HepG2 (cell line): ENCODE results near the gene PCED1B. TPM values are rescaled to one million over a fixed set of nuclear protein-coding genes. Genes with fewer than 3 reads are reported as not detected.
"Not testable (repeated sequence)": the region's sequence is repeated elsewhere in the genome, so short reads cannot be mapped to it uniquely, and the experiment has no call there.

Experiments
- ATAC-seq: fragments of 200-7000 bp; cut with Tn5 transposase; 3 replicates; pipeline ENCODE4 v1.9.1; 2020; ENCODE audit warnings: mild to moderate bottlenecking, moderate library complexity
- BruUV-seq: library from RNA; stranded (reverse); fragments of 400-500 nt; replicated peaks from 2 replicates; lab custom pipeline; 2021; lab: Mats Ljungman, UMichigan
- CTCF ChIA-PET: fragments of 300-600 bp; formaldehyde crosslinking; extraction: SDS; loops from one replicate; lab custom pipeline; 2021; ENCODE audit warnings: low total read pairs, inconsistent platforms, low intra/inter-chr PET ratio; lab: Yijun Ruan, JAX
- POLR2A ChIA-PET: fragments of 350-600 bp; sonication (Branson Sonifier 250); formaldehyde crosslinking; loops from one replicate; lab custom pipeline; 2020; ENCODE audit warnings: antibody characterized with exemption, inconsistent platforms; lab: Yijun Ruan, JAX
- DNase-seq: peaks from one replicate; pipeline ENCODE4 v3.0.0-alpha.2; 2015; ENCODE audit warnings: low spot score
- FAIRE-seq: peaks from 3 replicates; lab custom pipeline; 2011; peaks lifted over from hg19 to GRCh38; lab: Jason Lieb, UNC
- H2AFZ ChIP-seq: one replicate; pipeline ENCODE4 v1.6.1; 2011; ENCODE audit warnings: low read length, inconsistent platforms
- H3K27ac ChIP-seq: fragments of 300-600 bp; 3 replicates; pipeline ENCODE4 v1.8.0; 2011; ENCODE audit warnings: mixed run types, mild to moderate bottlenecking, mixed read lengths, low read length, inconsistent platforms; ENCODE audit not compliant: insufficient read depth; ENCODE audit errors: extremely low read length
- H3K27me3 ChIP-seq, 2 experiments: fragments of 200-600 bp in 1 of 2; 2 replicates in 1 of 2; 3 replicates in 1 of 2; pipeline versions ENCODE4 v1.6.0 to v1.8.0; 2011; ENCODE audit warnings: low read length in 2 of 2, mild to moderate bottlenecking in 2 of 2, moderate library complexity in 2 of 2, inconsistent platforms in 1 of 2; ENCODE audit not compliant: insufficient read depth in 2 of 2, control insufficient read depth in 1 of 2
- H3K36me3 ChIP-seq, 2 experiments: fragments of 200-600 bp in 1 of 2; replicated peaks in 1 of 2; 2 replicates in 1 of 2; 3 replicates in 1 of 2; pipeline versions ENCODE4 v1.5.1 to v1.8.0; 2011; ENCODE audit warnings: low read length in 2 of 2, inconsistent platforms in 1 of 2; ENCODE audit not compliant: insufficient read depth in 2 of 2, control insufficient read depth in 1 of 2
- H3K4me1 ChIP-seq: 2 replicates; pipeline ENCODE4 v1.5.1; 2012; ENCODE audit warnings: low read length, inconsistent platforms; ENCODE audit not compliant: insufficient read depth
- H3K4me2 ChIP-seq: 2 replicates; pipeline ENCODE4 v1.6.0; 2011; ENCODE audit warnings: low read depth, low read length, inconsistent platforms
- H3K4me3 ChIP-seq, 3 experiments: fragments of 200-600 bp in 1 of 3; sonication (generic), shearing (Covaris generic) in 1 of 3; replicated peaks in 1 of 3; 2 replicates each; pipeline ENCODE4 v1.5.1; 2011 to 2016; ENCODE audit warnings: low read length in 3 of 3, inconsistent platforms in 2 of 3, low read depth in 2 of 3, mild to moderate bottlenecking in 2 of 3, control low read depth in 1 of 3, mixed read lengths in 1 of 3; ENCODE audit not compliant: insufficient read depth in 1 of 3
- H3K79me2 ChIP-seq: one replicate; pipeline ENCODE4 v1.6.1; 2011; ENCODE audit warnings: low read length, inconsistent platforms; ENCODE audit not compliant: insufficient read depth
- H3K9ac ChIP-seq: 2 replicates; pipeline ENCODE4 v1.6.0; 2011; ENCODE audit warnings: mild to moderate bottlenecking, low read depth, low read length, inconsistent platforms; ENCODE audit not compliant: insufficient read depth
- H3K9me3 ChIP-seq: 2 replicates; pipeline ENCODE4 v1.5.1; 2012; ENCODE audit warnings: mild to moderate bottlenecking, low read length
- H4K20me1 ChIP-seq: 2 replicates; pipeline ENCODE4 v1.6.0; 2011; ENCODE audit warnings: inconsistent platforms, mild to moderate bottlenecking, low read length, moderate library complexity; ENCODE audit not compliant: insufficient read depth
- FOXP1 ChIP-seq, 2 experiments: fragments of 450-650 bp in 1 of 2; IDR thresholded peaks; 2 replicates each; pipeline ENCODE4 v1.6.1; 2017 to 2018; ENCODE audit warnings: antibody characterized with exemption in 1 of 2
- MED8 ChIP-seq: sonication (generic); formaldehyde crosslinking; IDR thresholded peaks from 2 replicates; pipeline ENCODE4 v1.8.1; 2023; ENCODE audit warnings: mild to moderate bottlenecking, missing genetic modification reagents; ENCODE audit not compliant: insufficient replicate concordance
- NFATC3 ChIP-seq: sonication (generic); formaldehyde crosslinking; IDR thresholded peaks from 2 replicates; pipeline ENCODE4 v1.5.1; 2020; ENCODE audit warnings: mild to moderate bottlenecking, missing genetic modification reagents
- NFE2L2 ChIP-seq: fragments of 150-350 bp; IDR thresholded peaks from 2 replicates; pipeline ENCODE4 v1.6.1; 2014; ENCODE audit warnings: low read length
- PAX8 ChIP-seq: sonication (generic); formaldehyde crosslinking; IDR thresholded peaks from 2 replicates; pipeline ENCODE4 v1.8.0; 2022; ENCODE audit warnings: mild to moderate bottlenecking, missing genetic modification reagents, borderline replicate concordance
- REPIN1 ChIP-seq: sonication (generic); formaldehyde crosslinking; IDR thresholded peaks from 2 replicates; pipeline ENCODE4 v1.8.0; 2022; ENCODE audit warnings: missing genetic modification reagents, low read depth, mild to moderate bottlenecking, borderline replicate concordance
- STAT5B ChIP-seq: sonication (generic); formaldehyde crosslinking; IDR thresholded peaks from 2 replicates; pipeline ENCODE4 v1.4.0; 2020; ENCODE audit warnings: missing genetic modification reagents
- TCF7 ChIP-seq: sonication (generic); IDR thresholded peaks from 2 replicates; pipeline ENCODE4 v1.6.1; 2016; ENCODE audit warnings: antibody characterized with exemption, low read depth
- ZFP41 ChIP-seq: sonication (generic); formaldehyde crosslinking; IDR thresholded peaks from 2 replicates; pipeline ENCODE4 v1.4.0; 2020; ENCODE audit warnings: mild to moderate bottlenecking, missing genetic modification reagents, borderline replicate concordance
- ZFY ChIP-seq: sonication (generic); formaldehyde crosslinking; IDR thresholded peaks from 2 replicates; pipeline ENCODE4 v1.4.0; 2020; ENCODE audit warnings: missing genetic modification reagents
- ZMYM4 ChIP-seq: sonication (generic); formaldehyde crosslinking; IDR thresholded peaks from 2 replicates; pipeline ENCODE4 v1.8.1; 2023; ENCODE audit warnings: mild to moderate bottlenecking, missing genetic modification reagents
- ZNF468 ChIP-seq: sonication (generic); formaldehyde crosslinking; IDR thresholded peaks from 2 replicates; pipeline ENCODE4 v1.8.0; 2022; ENCODE audit warnings: mild to moderate bottlenecking, moderate library complexity, missing genetic modification reagents
- ZNF749 ChIP-seq: sonication (generic); formaldehyde crosslinking; IDR thresholded peaks from 2 replicates; pipeline ENCODE4 v1.8.0; 2022; ENCODE audit warnings: mild to moderate bottlenecking, missing genetic modification reagents, moderate library complexity, borderline replicate concordance
- WGBS: methylation state at CpG from one replicate; pipeline ENCODE4 v1.1.6; 2017; ENCODE audit warnings: low lambda C conversion rate; 5-methylcytosine and 5-hydroxymethylcytosine counted together
- in situ Hi-C: cut with HindIII; loops from 2 replicates; pipeline ENCODE4 v1.10.0; 2017; ENCODE audit warnings: low pct_unique_long_range_greater_than_20kb; ENCODE audit not compliant: extremely low pct_ligation_motif_present
- intact Hi-C: fragments of 100-400 bp; cut with micrococcal nuclease; formaldehyde crosslinking; loops from one replicate; pipeline ENCODE4 v1.10.0; 2022; ENCODE audit not compliant: unreplicated experiment
- polyA plus RNA-seq, 8 experiments: library from polyadenylated mRNA; depleted of rRNA in 3 of 8; stranded (reverse) in 7 of 8; unstranded in 1 of 8; fragments of >200 nt; fragmentation: Illumina TruSeq in 4 of 8; extraction: Trizol in 4 of 8; gene quantifications; 2 replicates each; pipeline versions ENCODE4 v1.2.1 to v1.2.3, GENCODE V29; 2011 to 2016; ENCODE audit warnings: low read depth in 4 of 8, missing spikeins in 1 of 8, mixed read lengths in 1 of 8; ENCODE audit not compliant: insufficient read depth in 1 of 8
- total RNA-seq, 5 experiments: library from RNA; depleted of rRNA; stranded (reverse); fragments of >200 nt; fragmentation: Illumina TruSeq; extraction: Trizol; gene quantifications; 2 replicates each; pipeline ENCODE4 v1.2.3, GENCODE V29; 2016; ENCODE audit warnings: low read depth in 1 of 5
- TF ChIP-seq, protein P1 (sequence below): conservative IDR thresholded peaks from 2 replicates; pipeline ENCODE4 v1.6.1; 2018; ENCODE audit warnings: missing genetic modification reagents
- TF ChIP-seq, protein P2 (sequence below): sonication (generic); formaldehyde crosslinking; IDR thresholded peaks from 2 replicates; pipeline ENCODE4 v1.5.0; 2020; ENCODE audit warnings: missing genetic modification reagents
- TF ChIP-seq, protein P3 (sequence below): sonication (generic); formaldehyde crosslinking; conservative IDR thresholded peaks from 2 replicates; pipeline ENCODE4 v1.5.0; 2020; ENCODE audit warnings: missing genetic modification reagents

Gene PCED1B
- total and polyA plus RNA-seq, 2 of the 13 experiments (the other 11 are each of a cell fraction or from before 2014, with no cell fraction given), result 0.11 to 0.37 TPM

DNA sequence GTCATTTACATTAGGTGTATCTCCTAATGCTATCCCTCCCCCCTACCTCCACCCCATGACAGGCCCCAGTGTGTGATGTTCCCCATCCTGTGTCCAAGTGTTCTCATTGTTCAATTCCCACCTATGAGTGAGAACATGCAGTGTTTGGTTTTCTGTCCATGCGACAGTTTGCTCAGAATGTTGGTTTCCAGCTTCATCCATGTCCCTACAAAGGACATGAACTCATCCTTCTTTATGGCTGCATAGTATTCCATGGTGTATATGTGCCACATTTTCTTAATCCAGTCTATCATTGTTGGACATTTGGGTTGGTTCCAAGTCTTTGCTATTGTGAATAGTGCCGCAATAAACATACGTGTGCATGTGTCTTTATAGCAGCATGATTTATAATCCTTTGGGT, 37.9 kb downstream of the PCED1B start:
- WGBS, result 59% methylated on average over 3 of the region's 3 CpGs

DNA sequence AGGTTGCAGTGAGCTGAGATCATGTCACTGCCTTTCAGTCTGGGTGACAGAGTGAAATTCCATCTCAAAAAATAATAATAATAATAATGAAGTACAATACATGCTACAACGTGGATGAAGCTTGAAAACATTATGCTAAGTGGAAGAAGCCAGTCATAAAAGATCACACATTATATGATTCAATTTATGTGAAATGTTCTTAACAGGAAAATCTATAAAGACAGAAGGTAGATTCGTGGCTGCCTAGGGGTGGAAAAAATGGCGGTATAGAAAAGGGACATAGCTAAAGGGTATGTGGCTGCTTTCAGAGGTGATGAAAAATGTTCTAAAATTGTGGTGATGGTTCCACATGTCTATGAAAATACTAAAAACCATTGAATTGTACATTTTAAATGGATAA, 41.3 kb downstream of the PCED1B start:
- 17% methylated on average over 3 of the region's 3 CpGs for WGBS
- POLR2A ChIA-PET, result no interaction called here
- TF ChIP-seq NFE2L2, result no peak
- TF ChIP-seq FOXP1 (IDR thresholded peaks at IDR 0.05), result no peak
- no peak for TF ChIP-seq FOXP1 (CRISPR knock-in tag; IDR thresholded peaks at IDR 0.05)
- TF ChIP-seq ZNF749 (CRISPR knock-in tag), result no peak
- no peak for TF ChIP-seq STAT5B (CRISPR knock-in tag)
- TF ChIP-seq ZFY, result no peak
- TF ChIP-seq, protein P1, sequence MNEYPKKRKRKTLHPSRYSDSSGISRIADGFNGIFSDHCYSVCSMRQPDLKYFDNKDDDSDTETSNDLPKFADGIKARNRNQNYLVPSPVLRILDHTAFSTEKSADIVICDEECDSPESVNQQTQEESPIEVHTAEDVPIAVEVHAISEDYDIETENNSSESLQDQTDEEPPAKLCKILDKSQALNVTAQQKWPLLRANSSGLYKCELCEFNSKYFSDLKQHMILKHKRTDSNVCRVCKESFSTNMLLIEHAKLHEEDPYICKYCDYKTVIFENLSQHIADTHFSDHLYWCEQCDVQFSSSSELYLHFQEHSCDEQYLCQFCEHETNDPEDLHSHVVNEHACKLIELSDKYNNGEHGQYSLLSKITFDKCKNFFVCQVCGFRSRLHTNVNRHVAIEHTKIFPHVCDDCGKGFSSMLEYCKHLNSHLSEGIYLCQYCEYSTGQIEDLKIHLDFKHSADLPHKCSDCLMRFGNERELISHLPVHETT (CRISPR knock-in tag), result no peak
- no peak for TF ChIP-seq REPIN1 (CRISPR knock-in tag)
- no peak for TF ChIP-seq MED8 (CRISPR knock-in tag)
- no peak for TF ChIP-seq TCF7
- TF ChIP-seq, protein P2, sequence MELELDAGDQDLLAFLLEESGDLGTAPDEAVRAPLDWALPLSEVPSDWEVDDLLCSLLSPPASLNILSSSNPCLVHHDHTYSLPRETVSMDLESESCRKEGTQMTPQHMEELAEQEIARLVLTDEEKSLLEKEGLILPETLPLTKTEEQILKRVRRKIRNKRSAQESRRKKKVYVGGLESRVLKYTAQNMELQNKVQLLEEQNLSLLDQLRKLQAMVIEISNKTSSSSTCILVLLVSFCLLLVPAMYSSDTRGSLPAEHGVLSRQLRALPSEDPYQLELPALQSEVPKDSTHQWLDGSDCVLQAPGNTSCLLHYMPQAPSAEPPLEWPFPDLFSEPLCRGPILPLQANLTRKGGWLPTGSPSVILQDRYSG (CRISPR knock-in tag), result no peak
- no peak for TF ChIP-seq ZFP41
- TF ChIP-seq, protein P3, sequence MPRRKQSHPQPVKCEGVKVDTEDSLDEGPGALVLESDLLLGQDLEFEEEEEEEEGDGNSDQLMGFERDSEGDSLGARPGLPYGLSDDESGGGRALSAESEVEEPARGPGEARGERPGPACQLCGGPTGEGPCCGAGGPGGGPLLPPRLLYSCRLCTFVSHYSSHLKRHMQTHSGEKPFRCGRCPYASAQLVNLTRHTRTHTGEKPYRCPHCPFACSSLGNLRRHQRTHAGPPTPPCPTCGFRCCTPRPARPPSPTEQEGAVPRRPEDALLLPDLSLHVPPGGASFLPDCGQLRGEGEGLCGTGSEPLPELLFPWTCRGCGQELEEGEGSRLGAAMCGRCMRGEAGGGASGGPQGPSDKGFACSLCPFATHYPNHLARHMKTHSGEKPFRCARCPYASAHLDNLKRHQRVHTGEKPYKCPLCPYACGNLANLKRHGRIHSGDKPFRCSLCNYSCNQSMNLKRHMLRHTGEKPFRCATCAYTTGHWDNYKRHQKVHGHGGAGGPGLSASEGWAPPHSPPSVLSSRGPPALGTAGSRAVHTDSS (CRISPR knock-in tag), result no peak
- no peak for TF ChIP-seq NFATC3 (CRISPR knock-in tag)
- TF ChIP-seq ZNF468 (CRISPR knock-in tag), result no peak
- no peak for TF ChIP-seq ZMYM4 (CRISPR knock-in tag)
- no peak for TF ChIP-seq PAX8
- H3K36me3 ChIP-seq, result no peaks in the 10 kb centered on the region
- no peak overlapping the region for H3K4me2 ChIP-seq
- ATAC-seq (no peak), FAIRE-seq (no peak), DNase-seq (no peak)
- no TSS peak for BruUV-seq
- H3K4me1 ChIP-seq, result no peaks in the 10 kb centered on the region
- CTCF ChIA-PET, result no interaction called here
- no peak overlapping the region for H2AFZ ChIP-seq
- no peak overlapping the region for H3K4me3 ChIP-seq
- no peak overlapping the region for H3K27ac ChIP-seq
- no peaks in the 10 kb centered on the region for H3K79me2 ChIP-seq
- no peaks in the 10 kb centered on the region for H4K20me1 ChIP-seq
- H3K27me3 ChIP-seq, result no peaks in the 10 kb centered on the region
- intact Hi-C loops (no loop called here), in situ Hi-C loops (no loop called here)
- no peaks in the 10 kb centered on the region for H3K9me3 ChIP-seq
- H3K9ac ChIP-seq, result no peak overlapping the region

More for the DNA sequence above, 37.9 kb downstream of the PCED1B start:
- ATAC-seq, H2AFZ ChIP-seq, H3K79me2 ChIP-seq, H3K36me3 ChIP-seq, H3K4me3 ChIP-seq, POLR2A ChIA-PET, H3K27me3 ChIP-seq, H3K4me2 ChIP-seq, H3K9ac ChIP-seq, intact Hi-C loops, H4K20me1 ChIP-seq, BruUV-seq, DNase-seq, FAIRE-seq, H3K4me1 ChIP-seq, H3K9me3 ChIP-seq, CTCF ChIA-PET, H3K27ac ChIP-seq, in situ Hi-C loops: not testable (repeated sequence)
